Measurements from ENCODE around the gene PPP1R14C. TPM values are rescaled to one million over a fixed set of nuclear protein-coding genes. Genes with fewer than 3 reads are reported as not detected.

Gene PPP1R14C
- total and polyA plus RNA-seq, 2 experiments from 2014 or later: 2.1 to 5.2 TPM

- 96% methylated on average over 4 of the region's 4 CpGs for WGBS (ENCODE audit: low lambda C conversion rate, missing lambda C conversion rate)
- no peak overlapping the region for H3K4me3 ChIP-seq
- no peaks in the 10 kb centered on the region for H3K9me2 ChIP-seq (replicated peaks; ENCODE audit: insufficient read depth)
- H3K9me3 ChIP-seq (ENCODE audit: low read depth): no peaks in the 10 kb centered on the region
- TF ChIP-seq CTCF (IDR thresholded peaks at IDR 0.05; ENCODE audit: poor library complexity) (no peak), EZH2phosphoT487 (IDR thresholded peaks at IDR 0.05; ENCODE audit: low read depth, severe bottlenecking, unreplicated experiment) (no peak), EZH2 (IDR thresholded peaks at IDR 0.05; ENCODE audit: borderline replicate concordance) (no peak)
- no peak overlapping the region for H3K27ac ChIP-seq
- peaks cover 6% of the 10 kb centered on the region for H3K4me1 ChIP-seq (ENCODE audit: insufficient read depth)
- H3K36me3 ChIP-seq (replicated peaks; ENCODE audit: insufficient read depth, low read depth): no peaks in the 10 kb centered on the region
- H3K27me3 ChIP-seq: no peaks in the 10 kb centered on the region
- H2AFZ ChIP-seq: no peak overlapping the region
- H3K4me2 ChIP-seq: no peak overlapping the region
- no peaks in the 10 kb centered on the region for H4K20me1 ChIP-seq (ENCODE audit: insufficient read depth, poor library complexity, severe bottlenecking)
- no peaks in the 10 kb centered on the region for H3K79me2 ChIP-seq
- DNase-seq (ENCODE audit: low spot score): no peak
Measured at GRCh38 chr6:150182460-150183078, 39.7 kb downstream of the PPP1R14C start.

GRCh38 chr6:150183105-150183504, 40.3 kb downstream of the PPP1R14C start:
- H3K9me2 ChIP-seq (replicated peaks; ENCODE audit: insufficient read depth): no peaks in the 10 kb centered on the region
- no peak overlapping the region for H2AFZ ChIP-seq
- no peak overlapping the region for H3K27ac ChIP-seq
- WGBS (ENCODE audit: low lambda C conversion rate, missing lambda C conversion rate): 89% methylated on average over 4 of the region's 4 CpGs
- no peaks in the 10 kb centered on the region for H3K36me3 ChIP-seq (replicated peaks; ENCODE audit: insufficient read depth, low read depth)
- H3K4me2 ChIP-seq: no peak overlapping the region
- H4K20me1 ChIP-seq (ENCODE audit: insufficient read depth, poor library complexity, severe bottlenecking): no peaks in the 10 kb centered on the region
- TF ChIP-seq EZH2phosphoT487 (IDR thresholded peaks at IDR 0.05; ENCODE audit: low read depth, severe bottlenecking, unreplicated experiment): no peak
- TF ChIP-seq EZH2 (IDR thresholded peaks at IDR 0.05; ENCODE audit: borderline replicate concordance): no peak
- TF ChIP-seq CTCF (IDR thresholded peaks at IDR 0.05; ENCODE audit: poor library complexity): no peak
- H3K4me3 ChIP-seq: no peak overlapping the region
- no peaks in the 10 kb centered on the region for H3K9me3 ChIP-seq (ENCODE audit: low read depth)
- no peaks in the 10 kb centered on the region for H3K27me3 ChIP-seq
- peaks cover 2% of the 10 kb centered on the region for H3K4me1 ChIP-seq (ENCODE audit: insufficient read depth)
- no peak for DNase-seq (ENCODE audit: low spot score)
- no peaks in the 10 kb centered on the region for H3K79me2 ChIP-seq

GRCh38 chr6:150183966-150184365, 41.1 kb downstream of the PPP1R14C start:
- WGBS (ENCODE audit: low lambda C conversion rate, missing lambda C conversion rate): 92% methylated on average over 6 of the region's 6 CpGs
- TF ChIP-seq CTCF (IDR thresholded peaks at IDR 0.05; ENCODE audit: poor library complexity) (no peak), EZH2 (IDR thresholded peaks at IDR 0.05; ENCODE audit: borderline replicate concordance) (no peak), EZH2phosphoT487 (IDR thresholded peaks at IDR 0.05; ENCODE audit: low read depth, severe bottlenecking, unreplicated experiment) (no peak)
- Histone ChIP-seq H3K27me3 (no peaks in the 10 kb centered on the region), H3K79me2 (no peaks in the 10 kb centered on the region), H4K20me1 (ENCODE audit: insufficient read depth, poor library complexity, severe bottlenecking) (no peaks in the 10 kb centered on the region), H3K36me3 (replicated peaks; ENCODE audit: insufficient read depth, low read depth) (no peaks in the 10 kb centered on the region), H3K27ac (no peak overlapping the region), H2AFZ (no peak overlapping the region), H3K9me2 (replicated peaks; ENCODE audit: insufficient read depth) (no peaks in the 10 kb centered on the region), H3K4me2 (no peak overlapping the region), H3K4me3 (no peak overlapping the region), H3K4me1 (ENCODE audit: insufficient read depth) (no peaks in the 10 kb centered on the region), H3K9me3 (ENCODE audit: low read depth) (no peaks in the 10 kb centered on the region)
- DNase-seq (ENCODE audit: low spot score): no peak
